Measurements from ENCODE around the gene TICAM1.

Gene TICAM1

DNA sequence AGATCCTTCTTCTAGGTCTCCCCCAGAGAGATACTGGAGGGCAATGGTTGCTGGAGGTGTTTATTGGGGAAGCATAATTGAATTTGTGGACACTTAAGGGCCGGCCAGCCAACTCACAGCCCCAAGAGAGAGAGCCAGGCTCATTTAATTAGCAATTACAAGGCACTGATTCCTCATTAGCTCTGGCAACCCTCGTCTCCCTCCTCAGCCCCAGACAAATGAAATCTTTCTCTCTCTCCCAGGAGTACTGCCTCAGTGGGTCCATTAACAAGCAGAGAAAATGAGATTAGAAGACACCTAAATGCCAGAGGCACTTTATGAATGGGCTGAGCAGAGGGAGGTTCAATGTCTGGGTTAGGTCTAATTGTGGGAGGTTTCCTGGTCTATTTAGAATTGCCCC, 58.9 kb downstream of the TICAM1 start:
- Histone ChIP-seq H3K36me3 (ENCODE audit: insufficient read depth, insufficient read length, low read length) (no peaks in the 10 kb centered on the region), H3K9me3 (ENCODE audit: insufficient read depth, low read length) (no peaks in the 10 kb centered on the region), H3K9ac (ENCODE audit: insufficient read length, low read depth) (no peak overlapping the region), H3K27me3 (ENCODE audit: insufficient read depth, insufficient read length) (peaks cover 34% of the 10 kb centered on the region), H3K4me1 (ENCODE audit: insufficient read depth, insufficient read length) (no peaks in the 10 kb centered on the region), H3K4me3 (ENCODE audit: insufficient read length, low read depth) (no peak overlapping the region)
- TF ChIP-seq YY1 (IDR thresholded peaks at IDR 0.05; ENCODE audit: insufficient read depth, insufficient read length) (no peak), ZNF274 (IDR thresholded peaks at IDR 0.05; ENCODE audit: low read depth, low read length) (no peak), SUZ12 (IDR thresholded peaks at IDR 0.05; ENCODE audit: extremely low read depth, insufficient read depth, insufficient read length) (no peak)
- no peak for DNase-seq (ENCODE audit: low read depth, low spot score)

DNA sequence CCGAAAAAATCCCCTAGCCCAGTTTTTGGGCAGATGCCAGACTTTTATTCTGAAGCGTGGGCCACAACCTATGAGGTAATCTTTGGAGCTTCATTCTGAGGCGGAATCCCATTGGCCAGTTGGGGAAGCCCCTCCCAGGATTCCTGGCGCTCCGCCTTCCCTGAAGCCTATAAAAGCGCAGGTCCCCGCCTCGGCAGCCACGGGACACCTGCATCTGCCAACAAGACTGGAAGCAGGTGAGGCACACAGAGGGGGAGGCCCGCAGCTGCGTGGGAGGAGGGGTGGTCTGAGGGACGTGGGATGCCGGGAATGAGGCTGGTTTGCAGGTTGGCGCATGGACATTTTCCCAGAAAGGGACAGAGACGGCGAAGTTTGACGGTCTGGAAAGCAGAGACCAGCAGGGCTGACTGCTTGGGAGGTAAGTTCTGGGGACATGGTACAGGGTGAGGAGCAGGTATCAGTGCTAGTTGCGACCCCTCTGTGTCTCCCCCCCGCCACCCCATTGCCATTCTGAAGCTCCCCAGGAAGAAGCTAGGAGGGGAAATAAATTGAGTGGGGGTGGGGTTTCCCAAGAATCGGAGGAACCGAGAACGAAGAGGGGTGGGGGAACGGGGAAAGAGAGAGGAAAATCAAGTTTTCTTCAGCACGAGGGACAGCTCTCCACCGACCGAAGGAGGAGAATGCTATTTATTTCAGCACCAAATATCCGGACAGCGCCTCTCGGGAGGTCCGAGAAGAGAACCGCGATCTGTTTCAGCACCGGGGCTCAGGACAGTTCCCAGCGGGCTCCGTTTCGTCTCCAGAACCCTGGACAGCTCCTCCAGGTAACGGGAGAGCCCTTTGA, 62.4 kb downstream of the TICAM1 start:
- Histone ChIP-seq H3K9me3 (ENCODE audit: insufficient read depth, low read length) (no peaks in the 10 kb centered on the region), H3K36me3 (ENCODE audit: insufficient read depth, insufficient read length, low read length) (no peaks in the 10 kb centered on the region), H3K27me3 (ENCODE audit: insufficient read depth, insufficient read length) (peaks cover 44% of the 10 kb centered on the region), H3K4me3 (ENCODE audit: insufficient read length, low read depth) (no peak overlapping the region), H3K4me1 (ENCODE audit: insufficient read depth, insufficient read length) (no peaks in the 10 kb centered on the region), H3K9ac (ENCODE audit: insufficient read length, low read depth) (no peak overlapping the region)
- TF ChIP-seq ZNF274 (IDR thresholded peaks at IDR 0.05; ENCODE audit: low read depth, low read length) (no peak), YY1 (IDR thresholded peaks at IDR 0.05; ENCODE audit: insufficient read depth, insufficient read length) (no peak), SUZ12 (IDR thresholded peaks at IDR 0.05; ENCODE audit: extremely low read depth, insufficient read depth, insufficient read length) (no peak)
- peak; percentile 93 for DNase-seq (ENCODE audit: low read depth, low spot score)

Measured in NT2/D1 (cell line).